Mammary epithelial cell (primary cell): ENCODE data around the gene JADE2.

ENCODE experiments used
- EZH2 ChIP-seq: IDR thresholded peaks from 2 replicates; pipeline ENCODE4 v1.6.1; 2012; ENCODE audit warnings: low read length, inconsistent platforms, borderline replicate concordance
- TF ChIP-seq, protein P1 (sequence below), 2 donors: IDR thresholded peaks in 1 of 2; conservative IDR thresholded peaks in 1 of 2; 2 replicates each; pipeline ENCODE4 v1.5.1; 2011 to 2012; ENCODE audit warnings: inconsistent platforms in 2 of 2, low read length in 2 of 2, mild to moderate bottlenecking in 2 of 2, control low read depth in 1 of 2, low read depth in 1 of 2; ENCODE audit not compliant: insufficient read depth in 1 of 2; ENCODE audit errors: extremely low read depth in 1 of 2

DNA sequence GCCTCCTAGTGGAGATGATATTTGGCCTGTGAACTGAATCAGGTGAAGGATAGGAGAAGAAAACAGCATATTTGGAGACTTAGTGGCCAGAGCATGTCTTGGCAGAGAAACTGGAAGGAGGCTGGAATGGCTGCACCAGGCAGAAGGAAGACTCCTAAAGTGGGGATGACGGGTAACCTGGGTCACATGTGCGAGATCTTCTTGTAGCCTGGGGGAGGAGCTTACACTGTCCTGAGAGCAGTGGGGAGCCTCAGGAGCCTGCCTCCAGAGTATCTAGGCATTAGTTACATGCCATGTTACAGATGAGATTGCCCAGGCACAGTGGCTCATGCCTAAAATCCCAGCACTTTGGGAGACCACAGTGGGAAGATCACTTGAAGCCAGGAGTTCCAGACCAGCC lies 49.8 kb downstream of the JADE2 start:
- TF ChIP-seq, protein P1, sequence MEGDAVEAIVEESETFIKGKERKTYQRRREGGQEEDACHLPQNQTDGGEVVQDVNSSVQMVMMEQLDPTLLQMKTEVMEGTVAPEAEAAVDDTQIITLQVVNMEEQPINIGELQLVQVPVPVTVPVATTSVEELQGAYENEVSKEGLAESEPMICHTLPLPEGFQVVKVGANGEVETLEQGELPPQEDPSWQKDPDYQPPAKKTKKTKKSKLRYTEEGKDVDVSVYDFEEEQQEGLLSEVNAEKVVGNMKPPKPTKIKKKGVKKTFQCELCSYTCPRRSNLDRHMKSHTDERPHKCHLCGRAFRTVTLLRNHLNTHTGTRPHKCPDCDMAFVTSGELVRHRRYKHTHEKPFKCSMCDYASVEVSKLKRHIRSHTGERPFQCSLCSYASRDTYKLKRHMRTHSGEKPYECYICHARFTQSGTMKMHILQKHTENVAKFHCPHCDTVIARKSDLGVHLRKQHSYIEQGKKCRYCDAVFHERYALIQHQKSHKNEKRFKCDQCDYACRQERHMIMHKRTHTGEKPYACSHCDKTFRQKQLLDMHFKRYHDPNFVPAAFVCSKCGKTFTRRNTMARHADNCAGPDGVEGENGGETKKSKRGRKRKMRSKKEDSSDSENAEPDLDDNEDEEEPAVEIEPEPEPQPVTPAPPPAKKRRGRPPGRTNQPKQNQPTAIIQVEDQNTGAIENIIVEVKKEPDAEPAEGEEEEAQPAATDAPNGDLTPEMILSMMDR (conservative IDR thresholded peaks at IDR 0.05 in 1 of 2, IDR thresholded peaks at IDR 0.05 in 1 of 2; ENCODE audit: extremely low read depth in 1 of 2, insufficient read depth in 1 of 2, low read depth in 1 of 2, low read length in 2 of 2): no peak
- TF ChIP-seq EZH2: no peak
